Esophagus mucosa (tissue), 1 donor: ENCODE results near the gene VEGFA. TPM values are rescaled to one million over a fixed set of nuclear protein-coding genes. Genes with fewer than 3 reads are reported as not detected.
"Not testable (repeated sequence)": the region's sequence is repeated elsewhere in the genome, so short reads cannot be mapped to it uniquely, and the experiment has no call there.

Experiments used
- ATAC-seq: fragments of 200-7000 bp; cut with Tn5 transposase; one replicate; pipeline ENCODE4 v1.9.1; 2020
- total RNA-seq: library from RNA; stranded (reverse); gene quantifications from one replicate; pipeline ENCODE4 v1.2.4, GENCODE V29; 2023
- donor health status: DM: yes; HTN: yes; CAD: no.

VEGFA gene
- total RNA-seq, 1 donor from 2014 or later, result 129 TPM

DNA sequence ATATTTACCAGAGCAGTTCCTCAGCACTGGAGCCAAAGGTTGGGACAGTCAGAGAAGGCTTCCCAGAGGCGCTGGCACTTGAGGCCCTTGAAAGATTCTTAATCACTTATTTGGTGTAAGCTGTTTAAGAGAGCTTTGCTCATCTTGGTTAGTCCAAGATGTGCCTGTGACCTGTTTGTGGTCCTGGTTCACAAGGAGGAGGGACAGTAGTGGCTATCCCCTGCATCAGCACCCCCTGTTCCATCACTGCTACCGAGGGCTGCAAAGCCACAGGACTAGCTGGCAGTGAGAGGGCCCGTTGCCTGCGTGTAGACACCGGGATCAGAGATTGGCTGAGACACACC is 35.7 kb downstream of the VEGFA start:
- no peak for ATAC-seq

DNA sequence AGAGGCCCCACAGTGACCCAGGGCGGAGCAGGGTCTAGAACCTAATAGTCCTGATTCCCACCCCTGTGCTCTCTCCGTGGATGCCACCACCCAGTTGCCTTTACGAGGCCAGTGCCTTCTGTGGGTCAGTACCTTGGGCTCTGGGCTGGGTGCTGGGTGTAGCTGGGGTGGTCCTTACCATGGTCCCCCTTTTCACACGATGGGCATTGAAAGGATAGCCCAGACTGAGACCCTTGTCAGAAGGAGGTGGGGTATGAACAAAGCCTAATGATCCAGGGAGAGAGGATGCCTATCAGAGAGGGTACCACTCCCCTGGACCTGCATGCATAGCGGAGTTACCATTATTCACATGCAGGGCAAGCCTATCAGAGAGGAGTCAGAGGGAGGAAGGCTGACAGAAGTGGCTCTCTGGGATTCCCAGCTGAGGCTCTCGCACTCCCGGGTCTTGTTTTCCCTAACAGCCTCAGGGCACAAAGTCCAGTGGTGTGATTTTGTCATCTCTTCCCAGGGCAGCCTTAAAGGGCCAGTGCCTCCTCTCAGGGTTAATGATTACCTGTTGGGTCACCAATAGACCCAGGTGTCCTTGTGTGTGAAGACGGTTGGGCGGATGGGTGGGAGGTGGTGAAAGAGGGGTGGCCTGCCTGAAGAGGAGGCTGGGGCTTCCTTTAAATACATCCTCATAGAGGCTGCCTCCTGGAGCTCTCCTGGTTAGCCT is 36.2 kb downstream of the VEGFA start:
- ATAC-seq, result no peak

DNA sequence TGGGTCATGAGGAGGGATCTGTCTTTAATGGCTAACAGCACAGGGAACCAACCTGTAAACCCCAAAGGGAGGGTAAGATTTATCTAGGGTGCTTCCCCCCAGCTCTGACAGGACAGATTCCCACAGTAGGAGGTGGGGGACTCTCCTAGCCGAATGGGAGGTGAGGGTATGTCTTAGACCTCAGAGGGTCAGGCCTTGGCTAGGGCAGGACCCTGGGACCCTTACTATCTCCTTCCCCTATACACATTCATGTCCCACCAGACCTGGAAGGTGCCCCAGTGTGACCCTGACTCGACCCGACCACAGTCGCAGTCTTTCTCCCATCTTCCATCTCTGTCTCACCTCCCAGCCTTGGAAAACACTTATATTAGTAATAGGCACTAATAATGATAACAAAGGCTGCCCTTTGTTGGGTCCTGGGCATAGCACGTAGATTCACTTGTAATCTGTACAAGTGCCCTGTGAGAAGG is 36.8 kb downstream of the VEGFA start:
- ATAC-seq, result no peak

DNA sequence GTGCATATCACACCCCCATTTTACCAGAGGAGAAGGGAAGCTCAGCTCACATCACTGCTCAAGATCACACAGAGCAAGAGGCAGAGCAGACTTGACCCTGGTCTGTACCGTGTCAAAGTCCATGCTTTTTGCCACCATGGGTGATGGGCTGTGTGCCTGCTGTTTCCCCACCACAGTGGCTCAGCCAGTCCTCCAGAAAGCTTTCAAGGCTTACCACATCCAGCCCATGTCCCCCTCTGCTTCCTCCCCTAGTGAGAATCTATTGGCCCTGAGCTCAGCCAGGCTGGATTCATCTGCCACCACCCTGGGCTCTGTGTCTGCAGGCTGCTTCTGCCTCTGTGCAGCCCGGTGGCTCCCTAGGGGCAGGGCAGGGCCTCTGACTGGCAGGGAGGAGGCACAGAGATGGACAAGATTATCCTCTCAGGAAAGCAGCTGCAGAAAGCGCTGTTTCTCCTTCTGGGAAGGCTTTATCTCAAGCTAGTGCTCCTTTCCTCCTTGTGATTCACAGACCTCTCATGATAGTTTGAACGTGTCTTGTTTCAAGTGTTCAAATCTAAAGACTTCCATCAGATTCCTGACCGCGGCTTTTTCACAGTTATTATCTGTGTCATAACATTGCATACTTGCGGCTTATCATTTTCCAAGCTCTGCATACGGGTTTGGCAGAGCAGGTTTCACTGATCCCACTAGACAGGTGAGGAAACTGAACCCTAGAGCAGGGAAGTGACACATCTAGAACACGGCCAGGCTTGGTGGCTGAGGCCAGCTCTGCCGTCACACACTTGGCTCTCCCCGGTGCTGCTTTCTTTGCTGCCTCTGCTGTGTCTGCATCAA is 37.4 kb downstream of the VEGFA start:
- peak; percentile 22 for ATAC-seq

DNA sequence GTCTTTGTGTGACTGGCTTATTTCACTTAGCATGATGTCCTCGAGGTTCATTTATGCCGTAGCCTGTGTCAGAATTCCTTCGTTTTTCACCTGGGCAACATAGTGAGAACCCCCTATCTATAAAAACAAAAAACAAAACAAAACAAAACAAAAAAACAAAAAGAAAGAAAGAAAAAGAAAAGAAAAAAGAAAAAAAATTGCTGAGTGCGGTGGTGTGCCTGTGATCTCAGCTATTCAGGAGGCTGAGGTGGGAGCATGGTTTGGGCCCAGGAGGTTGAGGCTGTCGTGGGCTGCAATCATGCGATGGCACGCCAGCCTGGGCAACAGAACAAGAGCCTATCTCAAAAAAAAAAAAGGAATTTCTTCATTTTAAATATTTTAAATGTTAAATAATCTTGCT is 38.4 kb downstream of the VEGFA start:
- no peak for ATAC-seq

DNA sequence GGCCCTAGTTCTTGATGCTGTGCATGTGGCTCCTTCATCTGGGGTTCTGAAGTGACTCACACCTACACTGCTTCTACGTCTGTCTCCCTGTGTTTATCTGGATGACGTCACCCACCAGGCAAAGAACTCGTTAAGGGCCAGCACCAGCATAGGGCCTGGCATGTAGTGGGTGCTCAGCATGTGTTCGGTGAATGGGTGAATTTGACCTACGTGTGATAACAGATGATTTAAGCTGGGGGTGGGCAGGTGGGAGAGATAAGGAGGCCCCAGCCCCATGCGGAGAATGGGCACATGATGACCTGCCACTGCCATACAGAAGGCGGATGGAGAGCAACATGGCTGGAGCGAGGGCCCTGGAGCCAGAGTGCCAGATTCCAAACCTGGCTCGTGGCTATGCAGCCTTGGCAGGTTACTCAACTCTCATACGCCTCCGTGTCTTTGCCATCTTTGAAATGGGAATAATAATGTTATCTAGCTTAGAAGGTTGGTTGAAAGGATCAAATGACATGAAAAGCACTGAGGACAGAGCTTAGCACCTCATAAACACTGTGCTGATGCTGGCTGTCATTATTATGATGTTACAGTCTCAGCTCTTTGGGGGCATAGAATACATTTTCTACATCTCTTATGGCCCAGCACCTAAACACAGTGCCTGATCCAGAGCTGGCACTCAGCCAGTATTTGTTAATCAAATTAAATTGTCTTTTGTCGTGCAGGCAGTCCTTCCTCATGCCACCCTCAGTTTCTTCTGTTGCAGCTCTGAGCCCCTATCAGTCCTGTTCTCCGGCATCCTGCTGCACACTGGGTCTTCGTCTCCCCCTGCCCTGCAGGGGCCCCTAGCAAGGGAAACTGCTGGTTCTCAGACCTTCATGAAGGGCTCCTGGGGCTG is 39.6 kb downstream of the VEGFA start:
- no peak for ATAC-seq

DNA sequence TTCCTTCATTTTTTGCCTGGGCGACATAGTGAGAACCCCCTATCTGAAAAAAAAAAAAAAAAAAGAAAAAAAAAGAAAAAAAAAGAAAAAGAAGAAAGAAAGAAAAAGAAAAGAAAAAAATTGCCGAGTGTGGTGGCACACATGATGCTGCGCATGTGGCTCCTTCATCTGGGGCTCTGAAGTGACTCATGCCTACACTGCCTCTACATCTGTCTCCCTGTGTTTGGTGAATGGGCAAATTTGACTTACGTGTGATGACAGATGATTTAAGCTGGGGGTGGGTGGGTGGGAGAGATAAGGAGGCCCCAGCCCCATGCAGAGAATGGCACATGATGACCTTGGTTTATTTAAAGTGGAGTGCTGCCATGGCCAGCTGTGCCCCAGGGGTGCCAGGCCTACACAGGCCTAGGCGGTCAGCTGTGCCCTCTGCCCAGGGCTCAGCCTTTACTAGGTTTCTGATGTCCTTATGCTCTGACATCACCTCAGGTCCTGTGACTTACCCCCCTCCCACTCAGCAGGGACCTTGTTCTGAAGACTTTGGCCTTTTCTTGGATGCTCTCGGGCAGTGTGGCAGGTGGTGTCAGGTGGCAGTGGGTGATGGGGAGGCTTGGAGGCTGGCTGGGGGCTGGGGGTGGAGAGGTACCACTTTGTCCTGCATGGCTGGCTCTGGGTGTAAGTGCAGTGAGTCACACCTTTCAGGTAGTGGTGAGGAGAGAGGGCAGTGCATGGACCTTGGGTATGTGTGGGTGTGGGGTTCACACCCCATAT is 41.1 kb downstream of the VEGFA start:
- no peak for ATAC-seq

DNA sequence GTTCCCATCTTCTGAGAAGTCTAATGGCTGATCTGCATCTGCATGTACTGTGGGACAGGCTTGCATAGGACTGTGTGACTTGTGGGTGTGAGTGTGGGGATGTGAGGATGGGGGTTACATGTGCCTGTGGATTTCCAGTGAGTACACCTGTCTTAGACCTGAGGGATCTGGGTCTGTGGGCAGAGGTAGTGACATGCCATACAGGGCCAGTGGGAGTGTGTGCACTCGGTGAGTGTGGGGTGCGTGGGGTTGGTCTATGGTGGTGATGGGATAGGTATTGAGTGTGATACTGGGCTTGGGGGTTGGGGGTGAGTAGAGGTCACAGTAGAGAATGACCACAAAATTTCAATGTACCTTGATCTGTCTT is 41.7 kb downstream of the VEGFA start:
- ATAC-seq, result no peak

DNA sequence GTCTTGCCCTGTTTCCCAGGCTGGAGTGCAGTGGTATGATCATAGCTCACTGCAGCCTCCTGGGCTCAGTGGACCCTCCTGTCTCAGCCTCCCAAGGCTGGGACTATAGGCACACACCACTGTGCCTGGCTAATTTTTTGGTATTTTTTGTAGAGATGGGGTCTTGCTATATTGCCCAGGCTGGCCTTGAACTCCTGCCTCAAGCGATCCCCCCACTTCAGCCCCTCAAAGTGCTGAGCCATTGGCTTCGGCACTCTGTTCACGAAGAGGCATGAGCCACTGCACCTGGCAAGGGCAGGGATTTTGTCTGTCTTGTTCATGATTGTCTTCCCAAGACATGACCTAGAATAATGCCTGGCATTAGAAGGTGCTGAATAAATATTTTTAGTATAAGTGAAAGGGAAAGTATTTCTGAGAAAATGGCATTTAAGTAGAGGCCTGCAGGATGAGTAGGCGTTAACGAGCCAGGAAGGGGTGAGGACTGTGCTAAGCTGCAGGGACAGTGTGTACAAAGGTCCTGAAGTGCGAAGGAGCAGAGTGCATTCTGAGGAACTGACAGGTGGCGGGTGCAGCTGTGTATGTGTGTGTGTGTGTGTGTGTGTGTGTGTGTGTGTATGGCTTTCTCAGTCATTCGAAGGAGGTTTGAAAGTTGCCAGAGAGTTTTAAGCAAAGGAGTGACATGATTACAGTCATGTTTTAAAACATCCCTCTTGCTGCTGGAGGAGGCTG is 43.0 kb downstream of the VEGFA start:
- ATAC-seq, result peak; percentile 40

DNA sequence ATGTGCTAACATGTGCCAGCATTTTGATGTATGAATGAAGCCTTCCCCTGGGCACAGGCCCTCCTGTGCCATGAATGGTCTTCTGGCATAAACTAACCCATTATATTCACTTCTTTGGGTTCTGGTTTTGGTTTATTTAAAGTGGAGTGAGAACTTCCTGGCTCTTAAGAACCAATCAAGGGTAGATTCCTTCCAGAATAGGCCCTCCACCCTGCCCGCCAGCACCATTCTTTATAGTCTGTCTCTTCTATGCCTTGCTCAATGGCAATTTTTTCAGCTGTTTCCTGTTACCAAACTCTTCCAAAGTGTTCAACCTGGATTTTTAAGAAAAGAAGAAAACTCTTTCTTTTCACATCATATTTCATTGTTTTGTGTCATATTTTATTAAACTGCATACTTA is 44.1 kb downstream of the VEGFA start:
- no peak for ATAC-seq

DNA sequence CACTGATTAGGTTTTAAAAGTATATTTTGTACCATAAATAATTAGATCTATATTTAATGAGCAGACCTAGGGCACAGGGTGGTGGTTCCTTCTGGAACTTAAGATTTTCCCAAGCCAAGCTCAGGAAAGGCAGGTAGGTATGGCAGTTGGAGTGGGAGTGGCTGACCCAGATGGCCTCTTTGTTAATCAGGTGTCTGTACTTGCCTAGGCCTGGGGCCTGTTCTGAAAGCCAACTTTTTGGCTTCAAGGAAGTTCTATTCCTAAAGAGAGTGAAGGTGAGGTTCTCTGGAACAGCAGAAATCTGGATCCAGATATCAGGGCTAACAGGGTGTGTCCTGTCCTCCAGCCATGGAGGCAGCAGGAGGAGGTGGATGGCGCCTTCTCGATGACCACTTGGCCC is 44.9 kb downstream of the VEGFA start:
- ATAC-seq, result peak; percentile 77

DNA sequence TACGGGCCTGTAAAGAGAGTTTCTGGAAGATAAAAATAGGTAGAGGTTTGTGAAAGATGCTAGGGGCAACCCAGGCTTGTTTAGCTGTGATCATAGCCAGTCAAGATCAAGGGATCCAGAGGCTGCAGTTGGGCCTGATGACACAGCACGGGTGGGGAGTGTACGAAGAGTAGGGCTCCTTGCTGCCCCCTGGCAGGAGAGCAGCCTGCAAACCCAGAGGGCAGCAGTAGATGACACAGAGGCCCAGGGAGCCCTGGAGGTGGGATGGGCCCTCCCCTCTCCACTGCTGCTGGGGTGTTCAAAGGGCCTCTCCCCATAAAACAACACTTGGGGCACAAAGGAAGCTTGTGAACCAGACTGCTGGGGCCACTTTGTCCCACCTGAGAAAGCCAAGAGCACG is 47.2 kb downstream of the VEGFA start:
- peak; percentile 27 for ATAC-seq

DNA sequence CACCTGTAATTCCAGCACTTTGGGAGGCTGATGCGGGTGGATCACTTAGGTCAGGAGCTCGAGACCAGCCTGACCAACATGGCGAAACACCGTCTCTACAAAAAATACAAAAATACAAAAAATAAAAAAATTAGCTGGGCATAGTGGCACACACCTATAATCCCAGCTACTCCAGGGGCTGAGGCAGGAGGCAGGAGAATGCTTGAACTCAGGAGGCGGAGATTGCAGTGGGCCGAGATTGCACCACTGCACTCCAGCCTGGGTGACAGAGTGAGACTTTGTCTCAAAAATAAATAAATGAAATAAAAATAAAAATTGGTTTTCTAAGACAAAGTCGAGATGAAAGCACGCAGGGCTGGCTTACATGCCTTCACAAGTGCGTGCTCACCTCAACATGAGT is 49.0 kb downstream of the VEGFA start:
- not testable (repeated sequence) for ATAC-seq

DNA sequence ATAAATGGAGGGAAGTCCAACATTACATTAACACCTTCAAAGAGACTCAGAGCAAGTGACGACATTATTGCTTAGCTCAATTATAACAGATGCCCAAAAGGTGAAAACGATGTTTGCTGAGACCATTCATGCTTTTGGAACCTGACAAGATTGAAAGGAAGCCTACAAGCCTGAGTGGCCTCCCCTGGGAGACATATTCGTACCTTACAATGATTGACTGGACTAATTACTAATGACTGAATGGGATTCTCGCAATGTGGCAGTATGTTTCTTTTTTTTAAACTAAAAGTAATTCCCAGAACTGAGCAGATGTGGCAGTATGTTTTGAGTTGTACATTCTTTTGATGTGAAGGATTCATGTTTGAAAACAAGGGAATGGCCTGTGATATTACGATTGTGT is 49.9 kb downstream of the VEGFA start:
- no peak for ATAC-seq

DNA sequence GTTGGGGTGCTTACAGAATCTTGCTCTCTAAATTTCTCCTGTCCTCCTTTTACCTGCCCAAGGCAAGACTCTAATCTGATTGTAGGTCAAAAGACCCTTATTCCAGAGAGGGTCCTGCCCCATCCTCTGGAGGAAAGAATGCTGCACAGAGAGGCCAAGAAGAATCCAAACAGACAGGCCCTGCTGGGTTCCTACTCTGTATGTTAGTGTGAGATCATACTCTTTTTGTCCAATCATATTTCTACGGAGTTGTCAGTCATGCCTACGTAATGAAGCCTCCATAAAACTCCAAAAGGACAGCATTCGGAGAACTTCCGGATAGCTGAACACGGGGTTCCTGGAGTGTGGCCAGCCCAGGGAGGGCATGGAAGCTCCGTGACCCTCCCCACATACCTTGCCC is 50.5 kb downstream of the VEGFA start:
- no peak for ATAC-seq

DNA sequence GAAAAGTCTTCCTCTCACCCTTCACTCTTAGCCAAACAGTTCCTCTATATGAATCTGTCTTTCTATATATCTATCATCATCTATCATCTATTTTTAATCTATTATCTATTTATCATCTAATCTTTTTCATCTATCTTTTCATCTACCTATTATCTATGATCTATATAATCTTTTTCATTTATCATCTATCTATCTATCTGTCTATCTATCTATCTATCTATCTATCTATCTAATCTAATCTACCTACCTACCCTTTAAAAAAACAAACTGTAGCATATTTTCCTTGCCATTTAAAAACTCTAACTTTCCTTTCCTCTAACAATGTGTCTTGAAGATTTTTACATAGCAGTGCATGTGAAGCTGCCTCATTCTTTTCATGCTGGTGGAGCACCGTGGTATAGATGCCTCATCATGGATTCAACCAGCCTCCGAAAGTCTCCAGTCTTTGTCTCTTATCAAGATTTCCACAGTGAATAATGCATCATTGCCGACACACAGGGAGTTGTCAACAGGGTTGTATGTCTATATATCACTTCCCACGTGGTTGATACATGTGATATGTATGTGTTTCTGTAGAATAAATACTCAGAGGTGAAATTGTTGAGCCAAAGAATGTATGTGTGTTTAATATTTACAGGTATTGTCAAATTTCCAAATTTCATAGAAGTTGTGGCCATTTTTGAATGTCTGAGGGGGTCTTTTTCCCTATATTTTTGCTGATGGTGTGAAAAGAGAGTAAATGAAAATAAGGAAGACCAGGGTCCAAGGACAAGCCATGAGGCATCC is 51.3 kb downstream of the VEGFA start:
- no peak for ATAC-seq

DNA sequence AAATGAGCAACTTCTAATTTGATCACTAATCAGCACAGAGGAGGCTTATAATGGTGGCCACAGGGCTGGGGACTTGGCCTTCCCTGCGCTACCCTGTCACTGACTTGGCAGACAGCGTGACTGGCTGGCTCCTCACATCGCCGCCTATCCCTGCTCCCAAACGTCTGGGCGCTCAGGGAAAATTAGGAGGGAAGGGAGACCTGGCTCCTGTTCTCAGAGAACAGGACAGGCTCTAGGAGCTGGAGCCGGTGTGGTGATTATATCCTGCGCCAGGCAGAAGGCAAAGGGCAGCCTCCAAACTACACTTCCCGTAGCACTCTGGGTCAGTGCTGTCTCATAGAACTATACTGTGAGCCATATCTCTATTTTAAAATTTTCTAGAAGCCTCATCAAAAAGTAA is 53.4 kb downstream of the VEGFA start:
- no peak for ATAC-seq

DNA sequence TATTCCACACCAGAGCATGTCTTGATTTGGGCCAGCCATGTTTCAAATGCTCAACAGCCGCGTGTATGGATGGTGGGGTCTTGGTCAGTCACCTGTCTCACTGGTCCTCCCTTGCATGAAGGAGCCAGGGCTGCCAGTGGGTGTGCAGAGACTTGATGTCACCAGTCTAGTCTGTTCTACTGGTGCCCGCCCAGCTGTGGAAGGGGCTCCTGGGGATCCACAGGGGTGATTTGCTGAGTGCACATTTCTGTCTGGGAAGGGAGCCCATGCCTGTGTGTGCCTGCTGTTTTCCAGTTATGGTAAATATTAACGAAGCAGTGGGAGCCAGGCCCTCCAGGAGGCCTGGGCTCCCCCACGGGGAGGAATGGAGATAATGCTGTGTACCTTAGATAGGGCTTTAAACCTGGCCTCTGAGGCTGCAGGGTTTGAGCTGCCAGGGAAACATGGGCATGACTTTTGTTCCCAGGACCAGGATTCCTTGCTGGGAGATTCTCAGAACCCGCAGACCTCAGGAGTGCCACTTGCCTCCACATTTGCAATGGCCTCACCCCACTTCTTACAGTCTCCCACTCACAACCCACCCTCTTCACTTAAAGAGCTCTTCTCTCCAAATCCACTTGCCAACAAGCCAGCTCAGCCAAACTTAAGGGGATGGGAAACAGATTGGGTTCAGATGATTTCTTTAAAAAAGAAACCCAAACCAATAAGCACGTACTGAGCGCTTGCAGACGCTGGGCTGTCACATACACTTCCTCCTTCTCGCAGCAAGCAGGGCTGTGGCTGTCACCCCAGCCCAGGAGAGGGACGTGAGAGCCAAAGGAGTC is 54.1 kb downstream of the VEGFA start:
- ATAC-seq, result no peak

DNA sequence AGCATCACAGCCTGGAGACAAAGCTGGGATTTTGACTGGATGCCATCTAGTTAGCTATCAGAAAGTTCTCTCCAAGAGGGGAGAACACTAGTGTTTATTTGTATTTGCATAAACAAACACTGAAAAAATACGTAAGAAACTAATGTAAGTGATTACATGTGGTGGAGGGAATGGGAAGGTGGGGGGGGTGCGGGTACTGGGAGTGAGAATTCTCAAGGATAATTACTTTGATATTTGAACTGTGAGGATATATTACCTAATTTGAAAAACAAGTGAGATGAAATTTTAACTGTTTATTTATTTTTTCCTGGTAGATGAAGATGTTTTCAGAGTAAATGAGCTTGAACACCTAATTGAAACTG is 54.7 kb downstream of the VEGFA start:
- no peak for ATAC-seq
